HG03108 (cell line): ENCODE measurements around the gene AMACR.
"Not testable (repeated sequence)": the region's sequence is repeated elsewhere in the genome, so short reads cannot be mapped to it uniquely, and the experiment has no call there.

Experiments
- ATAC-seq: cut with Tn5 transposase; IDR thresholded peaks from one replicate; pipeline ENCODE4 v1.9.1; 2021; ENCODE audit warnings: moderate library complexity; ENCODE audit not compliant: unreplicated experiment

Gene AMACR

GRCh38 chr5:34037726-34038125 is 29.9 kb upstream of the AMACR start:
- no peak for ATAC-seq

DNA sequence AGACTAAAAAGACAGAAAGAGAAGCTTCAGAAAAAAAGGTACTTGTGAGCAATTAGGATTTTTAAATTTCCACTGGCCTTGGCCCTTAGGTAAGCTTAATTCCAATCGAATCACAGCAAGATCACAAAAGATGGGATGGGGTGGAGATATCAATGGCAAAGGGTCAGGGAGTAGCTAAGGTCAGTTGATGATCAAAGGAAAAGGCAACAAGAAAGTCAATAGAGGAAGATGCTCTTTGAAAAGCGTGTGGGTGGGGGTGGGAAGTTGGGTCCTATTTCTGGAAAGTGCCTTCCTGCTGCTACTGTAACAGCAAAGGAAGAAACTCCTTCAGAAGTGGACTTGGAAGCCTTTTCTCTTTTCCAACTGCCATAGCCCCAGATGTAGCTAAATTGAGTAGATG is 27.9 kb upstream of the AMACR start:
- no peak for ATAC-seq

DNA sequence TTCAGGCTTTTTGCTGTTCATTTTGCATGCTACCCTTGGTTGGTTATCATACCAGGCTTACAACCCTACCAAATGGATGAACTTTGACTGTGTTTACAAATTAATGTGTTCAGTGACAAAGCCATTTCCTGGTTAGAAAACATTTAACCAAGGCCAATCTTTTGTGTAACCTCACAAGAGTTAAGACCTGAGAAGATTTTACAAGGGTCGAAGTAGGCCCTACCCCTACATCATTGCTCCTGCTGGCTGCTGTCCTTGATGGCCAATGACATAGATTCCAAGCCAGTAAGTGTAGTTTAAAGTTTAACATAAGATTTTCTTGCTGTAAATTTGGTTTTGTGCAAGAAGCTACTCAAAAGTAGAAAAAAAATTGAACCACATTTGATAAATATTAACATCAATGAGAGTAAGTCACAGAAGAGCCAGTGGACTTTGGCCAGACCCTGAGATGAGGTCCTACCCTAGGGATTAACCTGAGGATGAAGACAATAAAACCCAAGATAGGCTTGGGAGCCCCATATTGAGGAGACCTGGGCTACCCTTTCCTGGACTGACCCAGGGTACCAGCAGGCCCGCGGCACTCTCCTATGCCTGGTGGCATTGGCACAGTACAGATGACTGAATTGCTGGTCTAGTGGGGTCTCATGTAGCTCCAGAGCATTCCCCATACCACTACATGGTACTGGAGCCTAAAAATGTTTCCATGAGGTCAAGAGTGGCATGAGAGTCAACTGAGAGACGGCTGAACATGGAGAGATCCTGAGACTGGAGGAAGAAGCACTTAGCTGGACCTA is 26.9 kb upstream of the AMACR start:
- ATAC-seq = peak; percentile 77

GRCh38 chr5:34031966-34032365 is 24.1 kb upstream of the AMACR start:
- no peak for ATAC-seq

GRCh38 chr5:34031117-34031516 is 23.3 kb upstream of the AMACR start:
- no peak for ATAC-seq

- not testable (repeated sequence) for ATAC-seq
Measured at GRCh38 chr5:34030585-34030984, 22.7 kb upstream of the AMACR start.

GRCh38 chr5:34030048-34030447 is 22.2 kb upstream of the AMACR start:
- ATAC-seq = no peak

DNA sequence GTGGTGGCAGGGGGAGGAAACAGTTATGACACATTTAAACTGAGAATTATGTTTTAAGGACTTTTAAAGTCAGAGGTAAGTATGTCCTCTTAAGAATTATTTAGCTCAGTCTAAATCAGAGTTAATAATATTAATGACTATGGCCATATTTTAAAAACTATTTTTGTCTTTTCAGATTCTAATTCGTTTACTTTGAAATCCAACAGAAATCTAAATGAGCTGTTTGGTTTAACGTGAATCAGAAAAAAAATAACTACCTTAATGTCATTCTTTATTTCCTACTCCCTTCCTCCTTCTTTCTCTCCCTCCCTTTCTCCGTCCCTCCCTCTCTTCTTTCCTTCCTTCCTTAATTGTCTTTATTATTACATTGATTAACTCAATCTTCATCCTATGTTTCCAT is 20.5 kb upstream of the AMACR start:
- no peak for ATAC-seq

GRCh38 chr5:34026089-34026761 is 18.4 kb upstream of the AMACR start:
- ATAC-seq = no peak

GRCh38 chr5:34022121-34022705 is 14.4 kb upstream of the AMACR start:
- peak; percentile 95 for ATAC-seq

DNA sequence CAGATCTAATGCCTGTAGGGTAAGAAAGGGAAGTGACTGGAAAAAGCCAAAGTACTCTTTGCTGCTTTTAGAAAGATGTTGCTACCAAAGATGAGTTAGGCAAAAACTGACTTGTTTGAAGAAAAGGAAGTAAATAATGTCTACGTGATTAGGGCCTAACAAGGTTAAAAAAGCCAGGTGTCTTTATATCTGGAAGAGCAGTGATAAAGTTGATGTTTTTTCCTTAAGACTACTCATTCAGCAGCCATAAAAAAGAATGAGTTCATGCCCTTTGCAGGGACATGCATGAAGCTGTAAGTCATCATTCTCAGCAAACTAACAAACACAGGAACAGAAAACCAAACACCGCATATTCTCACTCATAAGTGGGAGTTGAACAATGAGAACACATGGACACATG is 13.5 kb upstream of the AMACR start:
- no peak for ATAC-seq

DNA sequence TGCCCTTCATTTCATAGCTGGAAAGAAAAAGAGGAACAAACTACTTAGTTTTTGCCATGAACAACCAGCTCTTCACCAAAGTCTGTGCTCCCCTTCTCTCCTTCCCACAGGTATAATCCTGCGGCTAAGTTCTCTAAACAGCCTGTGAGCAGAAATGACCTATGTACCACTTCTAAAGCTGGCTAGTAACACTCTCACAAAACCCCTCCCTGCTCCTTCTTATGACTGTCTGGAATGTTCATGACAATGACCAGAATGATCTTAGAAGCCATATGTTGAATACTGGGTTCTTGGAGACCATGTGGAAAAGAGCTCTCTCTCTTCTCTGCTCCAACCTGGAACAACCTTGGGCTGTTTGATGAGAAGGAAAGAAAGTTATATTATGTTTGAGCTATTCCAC is 12.9 kb upstream of the AMACR start:
- no peak for ATAC-seq

DNA sequence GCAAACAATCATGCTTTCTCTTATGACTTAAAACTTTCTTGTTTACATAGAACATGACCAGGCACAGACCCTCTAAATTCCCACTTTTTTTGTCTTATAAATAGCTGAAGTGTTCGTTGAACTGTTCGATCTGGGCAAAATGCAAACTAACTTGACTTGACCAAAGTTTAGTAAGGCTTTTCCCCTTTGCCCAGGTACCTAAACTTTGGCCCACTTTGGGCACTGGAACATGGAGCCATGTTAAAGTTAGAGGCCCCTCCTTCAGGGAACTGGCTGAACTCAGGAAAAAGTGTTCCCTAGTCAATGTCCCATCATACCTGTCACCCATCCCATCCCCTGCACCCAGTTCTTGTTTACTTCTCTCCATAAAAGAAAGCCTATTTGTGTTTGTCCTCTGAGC is 9.4 kb upstream of the AMACR start:
- no peak for ATAC-seq

DNA sequence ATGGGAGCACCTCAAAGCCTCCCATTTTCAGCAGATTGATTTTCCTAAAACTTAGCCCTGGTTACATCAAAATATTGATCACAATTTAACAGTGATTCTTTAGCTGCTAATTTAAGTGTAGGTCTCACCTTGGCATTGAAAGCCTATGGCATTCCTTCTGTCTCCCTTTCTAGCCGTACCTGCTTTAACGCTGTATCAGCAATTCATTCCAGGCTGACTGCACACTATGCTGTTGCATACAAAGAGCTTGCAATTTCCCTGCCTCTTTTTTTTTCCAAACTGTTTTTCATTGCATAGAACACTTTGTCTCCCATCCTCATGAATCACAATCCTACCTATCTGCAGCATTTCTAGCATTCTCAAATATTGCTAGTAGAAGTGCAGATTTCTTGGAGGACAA is 8.9 kb upstream of the AMACR start:
- ATAC-seq = no peak

GRCh38 chr5:34016222-34016621 is 8.4 kb upstream of the AMACR start:
- no peak for ATAC-seq

- ATAC-seq = no peak
Measured at GRCh38 chr5:34015120-34015822, 7.4 kb upstream of the AMACR start.

GRCh38 chr5:34014626-34015025 is 6.8 kb upstream of the AMACR start:
- no peak for ATAC-seq

GRCh38 chr5:34013547-34013946 is 5.7 kb upstream of the AMACR start:
- ATAC-seq = no peak

DNA sequence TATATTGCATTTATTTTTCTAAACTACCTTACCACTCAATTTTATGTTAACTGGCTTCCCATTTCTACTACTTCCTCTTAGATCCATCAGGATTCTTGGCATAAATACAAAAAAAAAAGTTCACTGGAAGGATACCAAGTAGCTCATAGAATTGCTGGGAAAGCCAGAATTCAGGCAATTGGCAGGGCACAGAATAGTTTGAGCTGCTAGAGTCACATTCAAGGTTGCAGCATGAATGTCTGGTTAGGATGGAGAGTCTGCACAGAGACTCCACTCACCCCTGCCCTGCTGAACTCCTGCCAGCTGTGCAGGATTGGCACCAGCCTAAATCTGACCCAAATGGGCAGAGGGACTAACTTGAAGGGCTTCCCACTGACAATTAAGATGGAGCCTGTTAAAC is 4.9 kb upstream of the AMACR start:
- no peak for ATAC-seq

- ATAC-seq = no peak
Measured at GRCh38 chr5:34011536-34011935, 3.7 kb upstream of the AMACR start.

DNA sequence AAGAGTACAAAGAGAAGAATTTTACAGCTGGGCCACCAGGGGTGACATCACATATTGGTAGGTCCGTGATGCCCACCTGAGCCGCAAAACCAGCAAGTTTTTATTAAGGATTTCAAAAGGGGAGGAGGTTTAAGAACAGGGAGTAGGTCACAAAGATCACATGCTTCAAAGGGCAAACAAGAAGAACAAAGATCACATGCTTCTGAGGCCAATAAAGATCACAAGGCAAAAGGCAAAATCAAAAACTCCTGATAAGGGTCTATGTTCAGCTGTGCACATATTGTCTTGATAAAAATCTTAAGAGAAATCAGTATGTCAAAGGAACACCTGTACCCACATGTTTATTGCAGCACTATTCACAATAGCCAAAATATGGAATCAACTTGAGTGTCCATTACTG is 2.3 kb upstream of the AMACR start:
- not testable (repeated sequence) for ATAC-seq

DNA sequence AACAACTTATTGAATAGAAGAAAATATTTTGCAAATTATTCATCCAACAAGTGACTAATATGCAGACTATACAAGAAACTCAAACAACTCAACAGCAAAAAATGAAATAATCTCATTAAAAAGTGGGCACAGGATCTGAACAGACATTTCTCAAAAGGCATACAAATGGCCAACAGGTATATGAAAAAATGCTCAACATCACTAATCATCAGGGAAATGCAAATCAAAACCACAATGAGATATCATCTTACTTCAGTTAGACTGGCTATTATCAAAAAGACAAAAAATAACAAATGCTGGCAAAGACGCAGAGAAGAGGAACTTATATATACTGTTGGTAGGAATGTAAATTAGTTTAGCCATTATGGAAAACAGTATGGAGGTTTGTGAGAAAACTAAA is 1.8 kb upstream of the AMACR start:
- ATAC-seq = no peak
